ENCODE results near the gene SGCE. TPM values are rescaled to one million over a fixed set of nuclear protein-coding genes. Genes with fewer than 3 reads are reported as not detected.

Gene SGCE
- polyA plus RNA-seq, 1 experiment = 64.0 TPM

- 0 out of 2 replicates have a peak overlapping the region, but pooled peaks have one; percentile 14 for H3K4me3 ChIP-seq (ENCODE audit: low read depth, low read length)
- no peak for DNase-seq (ENCODE audit: low read depth)
- no peaks in the 10 kb centered on the region for H3K27me3 ChIP-seq (ENCODE audit: control insufficient read depth, insufficient read depth, low read length)
- no peak for TF ChIP-seq CTCF (IDR thresholded peaks at IDR 0.05; ENCODE audit: insufficient read depth, low read depth, low read length)
- CTCF ChIA-PET = interaction anchor here (0.7 kb wide), 2 partner anchors 20 to 67 kb away, joined by 3 to 5 read pairs; no protein-coding TSS in a partner anchor
- POLR2A ChIA-PET = interaction anchor here (0.7 kb wide), 1 partner anchor 208 kb away, joined by 19 read pairs; no protein-coding TSS in a partner anchor
- no peaks in the 10 kb centered on the region for H3K36me3 ChIP-seq (ENCODE audit: control insufficient read depth, insufficient read depth, low read length)
These were observed 2.9 kb upstream of the SGCE start for GRCh38 chr7:94658826-94659225.

DNA sequence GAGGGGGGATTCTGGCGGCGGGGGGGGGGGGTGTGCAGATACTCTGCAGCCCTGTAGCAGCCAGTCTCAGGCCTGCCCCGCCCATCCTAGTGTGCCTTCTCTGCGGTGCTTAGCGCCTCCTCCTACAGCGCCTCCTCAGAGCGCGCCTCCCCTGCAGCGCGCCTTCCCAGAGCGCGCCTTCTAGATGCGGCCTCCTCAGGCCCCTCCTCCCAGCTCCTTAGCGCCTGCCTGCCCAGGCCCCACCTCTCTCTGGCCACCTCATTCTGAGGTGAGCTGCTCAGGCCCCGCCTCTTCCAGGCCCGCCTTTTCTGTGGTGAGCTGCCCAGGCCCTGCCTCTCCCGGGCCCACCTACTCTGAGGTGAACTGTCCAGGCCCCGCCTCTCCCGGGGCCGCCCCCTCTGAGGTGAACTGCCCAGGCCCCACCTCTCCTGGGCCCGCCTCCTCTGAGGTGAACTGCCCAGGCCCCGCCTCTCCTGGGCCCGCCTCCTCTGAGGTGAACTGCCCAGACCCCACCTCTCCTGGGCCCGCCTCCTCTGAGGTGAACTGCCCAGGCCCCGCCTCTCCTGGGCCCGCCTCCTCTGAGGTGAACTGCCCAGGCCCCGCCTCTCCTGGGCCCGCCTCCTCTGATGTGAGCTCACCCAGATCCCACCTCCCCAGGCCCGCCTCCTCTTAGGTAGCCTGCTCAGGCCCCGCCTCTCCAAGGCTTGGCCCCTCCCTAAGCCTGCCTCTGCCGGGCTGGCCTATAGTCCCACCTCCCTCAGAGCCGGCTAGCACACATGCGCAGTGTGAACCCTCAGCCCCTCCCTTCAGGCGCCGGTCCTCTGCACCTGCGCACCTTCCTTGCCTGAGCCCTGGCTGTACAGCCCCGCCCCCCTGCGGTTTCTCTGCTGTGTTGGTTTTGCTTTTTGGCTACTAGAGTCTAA lies 2.1 kb upstream of the SGCE start:
- no peaks in the 10 kb centered on the region for H3K36me3 ChIP-seq (ENCODE audit: control insufficient read depth, insufficient read depth, low read length)
- H3K4me3 ChIP-seq (ENCODE audit: low read depth, low read length) = peak overlapping the region; percentile 63
- H3K27me3 ChIP-seq (ENCODE audit: control insufficient read depth, insufficient read depth, low read length) = no peaks in the 10 kb centered on the region
- peak; percentile 58 for DNase-seq (ENCODE audit: low read depth)
- TF ChIP-seq CTCF (IDR thresholded peaks at IDR 0.05; ENCODE audit: insufficient read depth, low read depth, low read length) = no peak
- CTCF ChIA-PET = interaction anchor here (1.3 to 3.6 kb wide), 3 partner anchors 21 to 210 kb away, joined by 3 to 30 read pairs (median 7); no protein-coding TSS in a partner anchor
- POLR2A ChIA-PET = interaction anchor here (0.6 to 0.7 kb wide), 2 partner anchors 208 to 778 kb away, joined by 3 to 19 read pairs; no protein-coding TSS in a partner anchor

GRCh38 chr7:94656925-94657731 lies 1.2 kb upstream of the SGCE start:
- DNase-seq (ENCODE audit: low read depth) = no peak

GRCh38 chr7:94656658-94656924 lies 658 bp upstream of the SGCE start:
- Histone ChIP-seq H3K4me3 (ENCODE audit: low read depth, low read length) (peak overlapping the region; percentile 63), H3K36me3 (ENCODE audit: control insufficient read depth, insufficient read depth, low read length) (no peaks in the 10 kb centered on the region), H3K27me3 (ENCODE audit: control insufficient read depth, insufficient read depth, low read length) (no peaks in the 10 kb centered on the region)
- ChIA-PET CTCF (interaction anchor here (0.6 to 3.6 kb wide), 17 partner anchors 10 to 367 kb away, joined by 3 to 30 read pairs (median 4); no protein-coding TSS in a partner anchor), POLR2A (interaction anchor here (0.6 kb wide), 1 partner anchor 363 kb away, joined by 3 read pairs; no protein-coding TSS in a partner anchor)
- TF ChIP-seq CTCF (IDR thresholded peaks at IDR 0.05; ENCODE audit: insufficient read depth, low read depth, low read length) = no peak
- no peak for DNase-seq (ENCODE audit: low read depth)

More at GRCh38 chr7:94656925-94657731, 1.2 kb upstream of the SGCE start:
- no peaks in the 10 kb centered on the region for H3K27me3 ChIP-seq (ENCODE audit: control insufficient read depth, insufficient read depth, low read length)
- no peak for TF ChIP-seq CTCF (IDR thresholded peaks at IDR 0.05; ENCODE audit: insufficient read depth, low read depth, low read length)
- H3K4me3 ChIP-seq (ENCODE audit: low read depth, low read length) = peak overlapping the region; percentile 63
- CTCF ChIA-PET = interaction anchor here (0.6 to 3.6 kb wide), 16 partner anchors 9 to 368 kb away, joined by 3 to 30 read pairs (median 4); no protein-coding TSS in a partner anchor
- no peaks in the 10 kb centered on the region for H3K36me3 ChIP-seq (ENCODE audit: control insufficient read depth, insufficient read depth, low read length)
- POLR2A ChIA-PET = no interaction called here
